GM20000 (cell line): ENCODE measurements around the gene AP1AR.
"Not testable (repeated sequence)": the region's sequence is repeated elsewhere in the genome, so short reads cannot be mapped to it uniquely, and the experiment has no call there.

Experiments
- DNase-seq: peaks from one replicate; pipeline ENCODE4 v3.0.0; 2012; ENCODE audit warnings: low spot score
- CTCF ChIP-seq: IDR thresholded peaks from 2 replicates; pipeline ENCODE4 v1.5.1; 2012; ENCODE audit warnings: mild to moderate bottlenecking, control low read depth; ENCODE audit errors: extremely low read depth, missing control alignments

Gene AP1AR

GRCh38 chr4:112189754-112190153 is 41.8 kb upstream of the AP1AR start:
- TF ChIP-seq CTCF, result no peak

DNA sequence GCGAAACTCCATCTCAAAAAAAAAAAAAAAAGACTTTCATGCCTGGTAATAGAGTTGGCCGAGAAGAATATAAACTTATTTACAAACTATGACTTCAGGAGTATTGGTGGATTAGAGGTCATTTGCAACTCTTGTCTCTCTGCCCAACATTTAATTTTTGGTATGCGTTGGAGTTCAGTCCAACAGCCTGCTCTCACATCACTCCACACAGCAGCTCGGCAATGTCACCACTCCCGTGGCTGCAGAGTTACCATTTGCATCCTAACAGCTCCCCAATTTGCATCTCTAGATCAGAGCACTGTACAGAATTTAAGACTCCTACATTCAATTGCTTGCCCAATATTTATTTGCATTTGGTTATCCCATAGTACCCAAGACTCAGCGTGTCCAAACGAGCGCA is 40.9 kb upstream of the AP1AR start:
- no peak for DNase-seq
- no peak for TF ChIP-seq CTCF

More at GRCh38 chr4:112189754-112190153, 41.8 kb upstream of the AP1AR start:
- DNase-seq, result no peak

DNA sequence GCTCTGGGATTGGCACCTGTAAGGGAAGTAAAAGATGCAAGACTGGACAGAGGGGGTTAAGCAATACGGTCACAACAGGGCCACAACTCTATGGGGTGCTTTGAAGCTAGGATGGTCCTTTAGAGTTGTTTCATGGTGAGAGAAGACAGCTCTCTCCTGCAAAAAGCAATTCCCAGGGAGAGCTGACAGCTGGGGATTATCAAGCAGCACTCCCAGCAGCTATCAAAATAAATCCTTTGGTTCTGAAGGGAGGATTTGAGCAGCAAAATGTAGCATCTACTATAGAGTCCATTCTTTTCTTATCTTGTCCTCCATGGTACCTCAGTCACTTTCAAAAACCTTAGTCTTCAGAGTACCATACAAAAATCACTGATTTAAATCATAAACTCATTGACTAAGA is 35.1 kb upstream of the AP1AR start:
- no peak for DNase-seq
- no peak for TF ChIP-seq CTCF

- no peak for TF ChIP-seq CTCF
- no peak for DNase-seq
Measured at GRCh38 chr4:112199041-112199440, 32.5 kb upstream of the AP1AR start.

DNA sequence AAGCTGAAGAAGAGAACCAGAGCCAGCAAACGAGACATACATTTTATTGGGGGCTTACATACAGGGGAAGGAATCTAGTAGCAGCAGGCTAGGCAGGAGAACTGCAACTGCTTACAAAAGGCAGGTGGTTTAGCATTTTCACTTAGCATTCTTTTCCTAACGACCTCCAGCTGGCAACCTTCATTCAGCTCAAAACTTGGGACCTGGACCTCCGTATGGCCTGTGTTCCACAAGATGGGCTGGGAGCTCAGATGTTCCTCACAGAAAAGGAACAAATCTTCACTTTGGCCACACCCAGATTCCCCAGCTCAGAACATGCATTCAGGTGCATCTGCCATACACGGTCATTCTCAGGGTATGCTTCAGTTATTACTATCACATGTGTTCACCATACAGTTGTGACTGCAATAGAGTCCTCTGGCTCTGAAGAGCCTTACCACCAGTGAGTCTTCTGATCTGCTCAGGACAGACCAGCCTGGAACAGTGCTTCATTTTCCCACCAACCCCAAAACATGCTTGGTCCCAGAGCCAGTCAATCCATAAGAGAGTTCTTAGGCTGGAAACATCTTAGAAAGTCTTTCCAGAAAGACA is 29.6 kb upstream of the AP1AR start:
- no peak for DNase-seq
- TF ChIP-seq CTCF, result no peak

DNA sequence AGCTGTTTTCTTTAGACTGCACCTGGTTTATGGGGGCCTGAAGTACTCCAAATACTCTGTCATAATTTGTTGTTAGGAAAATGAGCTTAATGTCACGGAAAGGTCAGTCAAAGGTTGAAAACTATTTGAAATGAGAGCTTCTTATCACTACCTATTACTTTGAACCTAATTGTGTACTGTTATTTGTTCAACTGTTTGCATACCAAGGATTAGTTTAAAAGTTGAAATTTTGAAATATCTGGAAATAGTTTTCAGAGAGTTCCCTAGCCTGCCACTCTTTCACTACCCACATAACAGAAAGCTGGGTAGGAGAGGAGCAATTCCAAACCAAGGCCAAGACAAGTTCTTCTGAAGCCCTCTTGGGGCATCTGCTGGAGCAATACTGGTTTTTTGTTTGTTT is 28.0 kb upstream of the AP1AR start:
- no peak for DNase-seq
- TF ChIP-seq CTCF, result no peak

DNA sequence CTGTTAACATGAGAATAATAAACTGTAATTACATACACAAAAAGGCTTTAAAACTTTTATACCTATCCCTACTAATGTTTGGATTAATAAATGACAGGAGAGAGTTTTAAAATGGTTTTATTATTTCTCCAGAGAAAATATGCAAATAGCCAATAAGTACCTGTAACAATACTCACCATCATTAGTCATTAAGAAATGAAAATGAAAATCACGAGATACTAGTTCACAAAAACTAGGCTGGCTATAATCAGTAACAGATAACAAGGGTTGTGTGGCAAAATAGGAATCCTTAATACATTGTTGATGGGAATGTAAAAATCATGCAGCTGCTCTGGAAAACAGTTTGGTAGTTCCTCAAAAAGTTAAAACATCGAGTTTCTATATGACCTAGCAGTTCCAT is 25.2 kb upstream of the AP1AR start:
- TF ChIP-seq CTCF, result no peak
- DNase-seq, result no peak

DNA sequence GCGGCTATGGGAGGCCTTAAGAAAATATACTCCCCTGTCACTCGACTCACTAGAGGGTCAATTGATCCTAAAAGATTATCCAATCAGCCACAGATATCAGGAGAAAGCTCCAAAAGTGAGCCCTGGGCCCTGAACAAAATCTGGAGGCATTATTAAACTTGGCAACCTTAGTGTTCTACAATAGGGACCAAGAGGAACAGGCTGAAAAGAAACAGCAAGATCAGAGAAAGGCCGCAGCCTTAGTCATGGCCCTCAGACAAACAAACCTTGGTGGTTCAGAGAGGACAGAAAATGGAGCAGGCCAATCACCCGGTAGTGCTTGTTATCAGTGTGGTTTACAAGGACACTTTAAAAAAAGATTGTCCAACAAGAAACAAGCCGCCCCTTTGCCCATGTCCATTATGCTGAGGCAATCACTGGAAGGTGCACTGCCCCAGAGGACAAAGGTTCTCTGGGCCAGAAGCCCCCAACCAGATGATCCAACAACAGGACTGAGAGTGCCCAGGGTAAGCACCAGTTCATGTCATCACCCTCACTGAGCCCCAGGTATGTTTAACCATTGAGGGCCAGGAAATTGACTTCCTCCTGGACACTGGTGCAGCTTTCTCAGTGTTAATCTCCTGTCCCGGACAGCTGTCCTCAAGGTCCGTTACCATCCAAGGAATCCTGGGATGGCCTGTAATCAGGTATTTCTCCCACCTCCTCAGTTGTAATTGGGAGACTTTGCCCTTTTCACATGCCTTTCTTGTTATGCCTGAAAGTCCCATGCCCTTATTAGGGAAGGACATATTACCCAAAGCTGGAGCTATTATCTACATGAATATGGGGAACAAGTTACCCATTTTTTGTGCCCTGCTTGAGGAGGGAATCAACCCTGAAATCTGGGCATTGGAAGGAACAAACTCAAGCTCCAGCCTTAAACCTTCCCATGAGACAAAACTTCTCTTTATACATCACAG is 23.2 kb upstream of the AP1AR start:
- not testable (repeated sequence) for DNase-seq
